WI38 (cell line): Measurements from ENCODE around the gene RASAL2.

Experiments
- H3K4me3 ChIP-seq: 2 replicates; pipeline ENCODE4 v1.5.1; 2011; ENCODE audit warnings: low read depth, mild to moderate bottlenecking, control low read depth, low read length
- TF ChIP-seq, protein P1 (sequence below): IDR thresholded peaks from 2 replicates; pipeline ENCODE4 v1.5.1; 2012; ENCODE audit warnings: low read depth, mild to moderate bottlenecking, control low read depth, low read length

The RASAL2 gene

DNA sequence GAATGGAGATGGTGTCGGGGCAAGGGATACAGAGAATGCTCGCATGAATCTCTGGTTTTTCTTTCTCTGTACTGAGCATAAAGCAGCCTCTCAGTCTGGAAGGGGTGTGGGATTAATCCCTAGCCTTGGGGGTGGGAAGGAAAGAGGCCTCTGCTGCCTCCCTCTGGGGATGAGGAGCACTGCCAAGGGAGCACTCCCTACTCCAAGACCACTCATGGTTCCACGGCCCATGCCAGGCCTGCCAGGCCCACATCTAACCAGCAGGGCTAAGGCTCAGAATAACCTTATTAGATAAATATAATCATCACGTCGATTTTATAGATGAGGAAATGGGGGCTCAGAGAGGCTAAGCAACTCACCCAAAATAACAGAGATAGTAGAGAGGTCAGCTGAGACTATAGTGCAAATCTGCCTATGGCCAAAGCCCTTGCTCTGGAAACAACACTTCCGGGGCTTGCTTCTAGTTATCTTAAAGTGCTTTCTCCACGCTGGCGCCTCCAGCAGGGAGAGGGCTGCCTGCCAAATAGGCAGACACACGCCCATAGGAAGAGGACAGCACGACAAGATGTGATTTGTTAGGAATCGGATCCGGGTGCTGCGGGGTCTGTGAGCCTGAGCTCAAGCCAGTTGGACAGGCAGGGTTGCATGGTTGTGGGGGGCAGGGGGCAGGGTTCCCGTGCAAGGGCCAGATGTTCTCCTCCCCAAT, 419.5 kb downstream of the RASAL2 start:
- H3K4me3 ChIP-seq = no peak overlapping the region
- TF ChIP-seq, protein P1, sequence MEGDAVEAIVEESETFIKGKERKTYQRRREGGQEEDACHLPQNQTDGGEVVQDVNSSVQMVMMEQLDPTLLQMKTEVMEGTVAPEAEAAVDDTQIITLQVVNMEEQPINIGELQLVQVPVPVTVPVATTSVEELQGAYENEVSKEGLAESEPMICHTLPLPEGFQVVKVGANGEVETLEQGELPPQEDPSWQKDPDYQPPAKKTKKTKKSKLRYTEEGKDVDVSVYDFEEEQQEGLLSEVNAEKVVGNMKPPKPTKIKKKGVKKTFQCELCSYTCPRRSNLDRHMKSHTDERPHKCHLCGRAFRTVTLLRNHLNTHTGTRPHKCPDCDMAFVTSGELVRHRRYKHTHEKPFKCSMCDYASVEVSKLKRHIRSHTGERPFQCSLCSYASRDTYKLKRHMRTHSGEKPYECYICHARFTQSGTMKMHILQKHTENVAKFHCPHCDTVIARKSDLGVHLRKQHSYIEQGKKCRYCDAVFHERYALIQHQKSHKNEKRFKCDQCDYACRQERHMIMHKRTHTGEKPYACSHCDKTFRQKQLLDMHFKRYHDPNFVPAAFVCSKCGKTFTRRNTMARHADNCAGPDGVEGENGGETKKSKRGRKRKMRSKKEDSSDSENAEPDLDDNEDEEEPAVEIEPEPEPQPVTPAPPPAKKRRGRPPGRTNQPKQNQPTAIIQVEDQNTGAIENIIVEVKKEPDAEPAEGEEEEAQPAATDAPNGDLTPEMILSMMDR = 0 out of 2 replicates have a peak, but pooled peaks have one; percentile 8

GRCh38 chr1:178516110-178516509, 422.2 kb downstream of the RASAL2 start:
- H3K4me3 ChIP-seq = no peak overlapping the region

GRCh38 chr1:178518894-178519293, 425.0 kb downstream of the RASAL2 start:
- TF ChIP-seq, protein P1 = no peak
- H3K4me3 ChIP-seq = no peak overlapping the region

More at GRCh38 chr1:178516110-178516509, 422.2 kb downstream of the RASAL2 start:
- TF ChIP-seq, protein P1 = no peak

DNA sequence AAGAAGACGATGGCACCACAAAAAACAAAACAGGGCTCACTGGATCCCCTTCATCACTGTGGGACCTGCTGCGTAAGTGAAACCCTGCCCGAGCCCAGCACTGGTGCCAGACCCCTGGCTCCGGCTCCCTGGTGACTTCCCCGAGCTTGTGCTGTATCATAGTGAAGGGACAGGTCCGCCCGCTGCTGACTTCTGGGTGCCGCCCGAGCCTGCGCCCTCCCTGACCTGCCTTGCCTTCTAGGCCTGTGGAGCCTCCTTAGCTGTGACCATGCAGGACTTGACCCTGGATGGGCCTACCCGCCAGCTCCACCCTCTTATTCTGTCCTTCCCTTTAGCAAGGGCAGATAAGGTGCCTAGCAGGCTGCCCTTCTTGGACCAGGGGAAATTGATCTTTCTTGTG, 426.9 kb downstream of the RASAL2 start:
- H3K4me3 ChIP-seq = no peak overlapping the region
- TF ChIP-seq, protein P1 = no peak

DNA sequence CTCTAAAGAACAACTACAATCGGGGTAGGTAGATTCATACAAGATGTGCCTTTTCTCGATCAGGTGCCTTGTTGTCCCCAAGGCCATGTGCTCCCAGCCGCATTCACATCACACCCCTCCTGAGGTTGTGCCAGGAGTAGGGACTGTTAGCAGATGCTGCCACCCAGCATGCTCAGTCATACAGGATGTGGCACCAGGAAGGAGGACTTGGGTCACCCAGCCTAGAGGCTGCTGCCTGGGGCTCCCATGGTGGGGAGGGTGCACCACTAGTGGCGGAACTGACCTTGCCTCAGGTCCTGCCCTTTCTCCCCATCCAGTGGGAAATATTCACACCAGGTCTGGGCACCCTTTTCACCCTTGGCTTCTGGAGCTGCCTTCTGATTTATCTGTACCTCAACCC, 427.3 kb downstream of the RASAL2 start:
- TF ChIP-seq, protein P1 = no peak
- H3K4me3 ChIP-seq = no peak overlapping the region

GRCh38 chr1:178527117-178527516, 433.2 kb downstream of the RASAL2 start:
- no peak overlapping the region for H3K4me3 ChIP-seq
- TF ChIP-seq, protein P1 = no peak

GRCh38 chr1:178528228-178528952, 434.5 kb downstream of the RASAL2 start:
- H3K4me3 ChIP-seq = no peak overlapping the region
- TF ChIP-seq, protein P1 = no peak
